Neural progenitor cell (in vitro differentiated cells): Measurements from ENCODE around the gene STK10. TPM values are rescaled to one million over a fixed set of nuclear protein-coding genes. Genes with fewer than 3 reads are reported as not detected.
A peak's percentile ranks its signal among the peaks of the same experiment; 100 is the strongest.

Experiments used
- DNase-seq: peaks from one replicate; pipeline ENCODE4 v3.0.0-alpha.2; 2016; ENCODE audit warnings: low spot score
- H2AFZ ChIP-seq: fragments of 200-600 bp; sonication (generic); replicated peaks from 2 replicates; pipeline ENCODE4 v1.6.1; 2016; ENCODE audit warnings: antibody characterized with exemption
- H3F3A ChIP-seq: fragments of 200-600 bp; sonication (generic); 2 replicates; pipeline ENCODE4 v1.6.1; 2016; ENCODE audit warnings: antibody characterized with exemption, low read depth
- H3K27ac ChIP-seq: fragments of 200-600 bp; sonication (generic); 2 replicates; pipeline ENCODE4 v1.5.1; 2016; ENCODE audit warnings: mild to moderate bottlenecking
- H3K27me3 ChIP-seq: fragments of 200-600 bp; sonication (generic); 2 replicates; pipeline ENCODE4 v1.6.1; 2016; ENCODE audit warnings: mild to moderate bottlenecking, moderate library complexity
- H3K36me3 ChIP-seq: fragments of 200-600 bp; sonication (generic); 2 replicates; pipeline ENCODE4 v1.5.1; 2016
- H3K4me1 ChIP-seq: fragments of 200-600 bp; sonication (generic); 2 replicates; pipeline ENCODE4 v1.6.1; 2016; ENCODE audit warnings: mixed run types
- H3K4me2 ChIP-seq: fragments of 200-600 bp; sonication (generic); 2 replicates; pipeline ENCODE4 v1.6.1; 2016
- H3K4me3 ChIP-seq: fragments of 200-600 bp; sonication (generic); 2 replicates; pipeline ENCODE4 v1.5.1; 2016
- H3K79me2 ChIP-seq: fragments of 200-600 bp; sonication (generic); 2 replicates; pipeline ENCODE4 v1.6.1; 2016; ENCODE audit warnings: low read depth
- H3K9ac ChIP-seq: fragments of 200-600 bp; sonication (generic); 2 replicates; pipeline ENCODE4 v1.6.1; 2016
- H3K9me3 ChIP-seq: fragments of 200-600 bp; sonication (generic); 2 replicates; pipeline ENCODE4 v1.5.1; 2016; ENCODE audit warnings: low read depth
- H4K20me1 ChIP-seq: fragments of 200-600 bp; sonication (generic); 2 replicates; pipeline ENCODE4 v1.6.1; 2016; ENCODE audit warnings: low read depth
- H3K27ac Mint-ChIP-seq: 3 replicates; pipeline ENCODE4 v1.8.0; 2021; ENCODE audit warnings: mixed read lengths
- H3K27me3 Mint-ChIP-seq: 2 replicates; pipeline ENCODE4 v1.8.0; 2022; ENCODE audit warnings: low read depth, mild to moderate bottlenecking, inconsistent platforms, moderate library complexity, mixed read lengths; ENCODE audit not compliant: insufficient read depth
- H3K36me3 Mint-ChIP-seq: 3 replicates; pipeline ENCODE4 v1.8.0; 2021; ENCODE audit warnings: mixed read lengths
- H3K4me1 Mint-ChIP-seq: 3 replicates; pipeline ENCODE4 v1.8.0; 2021; ENCODE audit warnings: mixed read lengths
- H3K4me3 Mint-ChIP-seq: 3 replicates; pipeline ENCODE4 v1.8.0; 2021; ENCODE audit warnings: mild to moderate bottlenecking, moderate library complexity, mixed read lengths
- H3K9me3 Mint-ChIP-seq: 3 replicates; pipeline ENCODE4 v1.8.0; 2020; ENCODE audit warnings: mixed read lengths
- EZH2 ChIP-seq: fragments of 200-600 bp; sonication (generic); IDR thresholded peaks from 2 replicates; pipeline ENCODE4 v1.6.1; 2017; ENCODE audit warnings: antibody characterized with exemption, mild to moderate bottlenecking, moderate library complexity
- EZH2phosphoT487 ChIP-seq: fragments of 200-600 bp; sonication (generic); IDR thresholded peaks from 2 replicates; pipeline ENCODE4 v1.6.1; 2017; ENCODE audit warnings: antibody characterized with exemption
- total RNA-seq: library from RNA; depleted of rRNA; stranded (reverse); fragments of >200 nt; gene quantifications from 2 replicates; pipeline ENCODE4 v1.2.3, GENCODE V29; 2015; ENCODE audit warnings: low replicate concordance
- TF ChIP-seq, protein P1 (sequence below): fragments of 200-600 bp; sonication (generic); IDR thresholded peaks from 2 replicates; pipeline ENCODE4 v1.5.1; 2017; ENCODE audit warnings: antibody characterized with exemption, mild to moderate bottlenecking

STK10 gene
- total RNA-seq, 1 donor from 2014 or later: 4.4 TPM

DNA sequence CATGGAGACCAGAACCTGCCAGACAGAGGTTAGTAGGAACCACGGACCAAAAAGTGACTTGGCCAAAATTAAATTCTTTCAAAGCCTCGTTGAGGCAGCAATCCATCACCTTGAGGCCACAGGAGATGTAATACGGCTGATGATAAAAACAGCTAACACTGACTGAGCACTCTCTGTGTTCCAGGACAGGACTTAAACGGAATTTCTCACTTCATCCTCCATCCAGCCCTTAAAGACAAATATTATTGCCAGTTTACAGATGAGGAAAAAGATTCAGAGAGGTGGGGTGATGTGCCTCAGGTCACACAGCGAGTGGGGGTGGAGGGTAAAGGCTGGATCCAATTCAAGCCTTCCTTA, 25.1 kb downstream of the STK10 start:
- Histone ChIP-seq H3K27ac (no peak overlapping the region), H3K36me3 (no peaks in the 10 kb centered on the region)
- TF ChIP-seq, protein P1, sequence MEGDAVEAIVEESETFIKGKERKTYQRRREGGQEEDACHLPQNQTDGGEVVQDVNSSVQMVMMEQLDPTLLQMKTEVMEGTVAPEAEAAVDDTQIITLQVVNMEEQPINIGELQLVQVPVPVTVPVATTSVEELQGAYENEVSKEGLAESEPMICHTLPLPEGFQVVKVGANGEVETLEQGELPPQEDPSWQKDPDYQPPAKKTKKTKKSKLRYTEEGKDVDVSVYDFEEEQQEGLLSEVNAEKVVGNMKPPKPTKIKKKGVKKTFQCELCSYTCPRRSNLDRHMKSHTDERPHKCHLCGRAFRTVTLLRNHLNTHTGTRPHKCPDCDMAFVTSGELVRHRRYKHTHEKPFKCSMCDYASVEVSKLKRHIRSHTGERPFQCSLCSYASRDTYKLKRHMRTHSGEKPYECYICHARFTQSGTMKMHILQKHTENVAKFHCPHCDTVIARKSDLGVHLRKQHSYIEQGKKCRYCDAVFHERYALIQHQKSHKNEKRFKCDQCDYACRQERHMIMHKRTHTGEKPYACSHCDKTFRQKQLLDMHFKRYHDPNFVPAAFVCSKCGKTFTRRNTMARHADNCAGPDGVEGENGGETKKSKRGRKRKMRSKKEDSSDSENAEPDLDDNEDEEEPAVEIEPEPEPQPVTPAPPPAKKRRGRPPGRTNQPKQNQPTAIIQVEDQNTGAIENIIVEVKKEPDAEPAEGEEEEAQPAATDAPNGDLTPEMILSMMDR: no peak
- TF ChIP-seq EZH2phosphoT487 (no peak), EZH2 (no peak)

DNA sequence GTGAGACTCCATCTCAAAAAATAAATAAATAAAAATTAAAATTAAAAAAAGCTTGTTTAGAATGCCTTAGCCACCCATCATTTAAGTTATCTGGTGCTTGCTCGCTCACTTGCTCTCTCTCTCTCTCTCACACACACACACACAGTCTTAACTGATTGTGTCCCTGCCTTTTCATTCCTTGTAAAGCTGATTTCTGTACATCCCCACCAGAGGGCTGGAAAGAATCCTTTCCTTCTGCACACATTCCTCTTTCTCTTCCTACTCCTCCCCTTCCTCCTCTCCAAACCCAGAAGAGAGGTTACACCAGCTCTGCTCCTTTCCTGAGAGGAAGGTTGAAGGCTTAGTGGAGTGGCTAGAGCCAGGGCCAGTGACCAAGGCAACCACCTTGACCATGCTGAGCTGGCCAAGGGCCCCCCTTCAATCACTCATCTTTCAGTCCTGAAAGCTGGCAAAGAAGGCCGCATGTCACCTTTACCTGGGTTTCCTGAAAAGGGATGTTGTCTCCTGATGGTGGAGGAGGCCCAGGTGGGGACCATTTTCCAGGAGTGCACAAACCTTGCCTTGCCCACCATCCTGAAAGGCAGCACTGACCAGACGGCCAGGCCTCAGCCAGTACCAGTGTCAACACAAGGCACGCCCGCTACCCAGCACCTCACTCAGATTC, 25.6 kb downstream of the STK10 start:
- H3K9me3 ChIP-seq: no peaks in the 10 kb centered on the region
- no peaks in the 10 kb centered on the region for H4K20me1 ChIP-seq
- H3K4me1 ChIP-seq: no peaks in the 10 kb centered on the region
- H3K4me2 ChIP-seq: no peak overlapping the region
- H2AFZ ChIP-seq: no peak overlapping the region
- no peaks in the 10 kb centered on the region for H3K36me3 Mint-ChIP-seq
- peaks cover 3% of the 10 kb centered on the region for H3K27me3 Mint-ChIP-seq
- peak; percentile 21 for DNase-seq
- peaks cover 7% of the 10 kb centered on the region for H3F3A ChIP-seq
- no peak overlapping the region for H3K9ac ChIP-seq
- H3K4me3 Mint-ChIP-seq: no peak overlapping the region
- H3K36me3 ChIP-seq: no peaks in the 10 kb centered on the region
- H3K4me1 Mint-ChIP-seq: peaks cover 13% of the 10 kb centered on the region
- H3K27ac Mint-ChIP-seq: no peak overlapping the region
- H3K9me3 Mint-ChIP-seq: no peaks in the 10 kb centered on the region
- H3K27me3 ChIP-seq: no peaks in the 10 kb centered on the region
- TF ChIP-seq EZH2 (no peak), EZH2phosphoT487 (no peak)
- TF ChIP-seq, protein P1: no peak
- no peaks in the 10 kb centered on the region for H3K79me2 ChIP-seq
- H3K27ac ChIP-seq: no peak overlapping the region
- no peak overlapping the region for H3K4me3 ChIP-seq

More for the DNA sequence above, 25.1 kb downstream of the STK10 start:
- no peaks in the 10 kb centered on the region for H3K9me3 ChIP-seq
- H3F3A ChIP-seq: peaks cover 7% of the 10 kb centered on the region
- H4K20me1 ChIP-seq: peaks cover 2% of the 10 kb centered on the region
- Mint-ChIP-seq H3K9me3 (no peaks in the 10 kb centered on the region), H3K27ac (no peak overlapping the region), H3K36me3 (no peaks in the 10 kb centered on the region), H3K4me3 (no peak overlapping the region), H3K27me3 (peaks cover 3% of the 10 kb centered on the region), H3K4me1 (peaks cover 18% of the 10 kb centered on the region)
- H3K27me3 ChIP-seq: no peaks in the 10 kb centered on the region
- no peak overlapping the region for H3K4me3 ChIP-seq
- no peak overlapping the region for H2AFZ ChIP-seq
- H3K79me2 ChIP-seq: no peaks in the 10 kb centered on the region
- peaks cover 4% of the 10 kb centered on the region for H3K4me1 ChIP-seq
- no peak overlapping the region for H3K9ac ChIP-seq
- DNase-seq: no peak
- no peak overlapping the region for H3K4me2 ChIP-seq

DNA sequence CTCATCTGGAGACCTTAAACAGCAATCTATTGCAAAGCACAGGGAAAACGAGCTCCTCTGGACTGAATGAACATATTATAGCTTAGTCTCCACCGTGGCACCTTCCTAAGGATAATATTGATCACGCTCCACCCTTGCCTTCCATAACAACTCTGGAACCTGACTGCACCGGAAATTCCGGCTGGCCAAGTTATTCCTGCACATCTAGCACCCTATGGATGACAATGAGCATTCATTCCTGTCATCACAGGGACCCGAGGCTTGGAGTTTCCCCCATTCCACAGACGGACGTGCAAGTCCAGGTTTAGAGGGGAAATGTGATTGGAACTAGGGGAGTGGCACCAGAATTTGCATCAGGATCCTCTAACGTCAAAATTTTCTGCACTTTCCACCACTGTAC, 27.5 kb downstream of the STK10 start:
- Histone ChIP-seq H3F3A (peaks cover 7% of the 10 kb centered on the region), H2AFZ (no peak overlapping the region), H3K9ac (no peak overlapping the region), H3K27ac (no peak overlapping the region), H3K79me2 (no peaks in the 10 kb centered on the region), H3K9me3 (no peaks in the 10 kb centered on the region), H3K4me2 (no peak overlapping the region), H3K4me3 (no peak overlapping the region), H3K4me1 (no peaks in the 10 kb centered on the region), H4K20me1 (no peaks in the 10 kb centered on the region), H3K27me3 (no peaks in the 10 kb centered on the region), H3K36me3 (no peaks in the 10 kb centered on the region)
- H3K27ac Mint-ChIP-seq: no peak overlapping the region
- DNase-seq: no peak
- no peak overlapping the region for H3K4me3 Mint-ChIP-seq
- H3K27me3 Mint-ChIP-seq: peaks cover 7% of the 10 kb centered on the region
- peaks cover 3% of the 10 kb centered on the region for H3K36me3 Mint-ChIP-seq
- no peaks in the 10 kb centered on the region for H3K9me3 Mint-ChIP-seq
- TF ChIP-seq EZH2 (no peak), EZH2phosphoT487 (no peak)
- TF ChIP-seq, protein P1: no peak
- peaks cover 14% of the 10 kb centered on the region for H3K4me1 Mint-ChIP-seq
